Measurements from ENCODE around the gene NLGN4X.

GRCh38 chrX:5998901-5999300 is 229.8 kb downstream of the NLGN4X start:
- TF ChIP-seq CTCF (IDR thresholded peaks at IDR 0.05; ENCODE audit: low read depth, low read length), result no peak
- TF ChIP-seq EZH2phosphoT487 (IDR thresholded peaks at IDR 0.05; ENCODE audit: low read depth), result no peak
